Activated naive CD8-positive, alpha-beta T cell treated with anti-CD3 and anti-CD28 coated beads, Interleukin-2, amount 50 U/mL, for 24 hours (primary cell): ENCODE results near the gene SPRTN.

Source experiments
- ATAC-seq: fragments of 150-1000 bp; cut with Tn5 transposase; one replicate; pipeline ENCODE4 v1.10.0; 2021
- DNase-seq: peaks from one replicate; pipeline ENCODE4 v3.0.0; 2021
- H3K27ac Mint-ChIP-seq: one replicate; pipeline ENCODE4 v1.8.0; 2021; ENCODE audit warnings: mild to moderate bottlenecking, mixed read lengths
- H3K27me3 Mint-ChIP-seq: one replicate; pipeline ENCODE4 v1.8.0; 2021; ENCODE audit warnings: mixed read lengths
- H3K36me3 Mint-ChIP-seq: one replicate; pipeline ENCODE4 v1.8.0; 2021; ENCODE audit warnings: low read depth, mixed read lengths
- H3K4me1 Mint-ChIP-seq: one replicate; pipeline ENCODE4 v1.8.0; 2021; ENCODE audit warnings: mixed read lengths
- H3K4me3 Mint-ChIP-seq: one replicate; pipeline ENCODE4 v1.8.0; 2021; ENCODE audit warnings: mild to moderate bottlenecking, moderate library complexity, mixed read lengths
- H3K9me3 Mint-ChIP-seq: one replicate; pipeline ENCODE4 v1.8.0; 2021; ENCODE audit warnings: mixed read lengths

SPRTN gene

DNA sequence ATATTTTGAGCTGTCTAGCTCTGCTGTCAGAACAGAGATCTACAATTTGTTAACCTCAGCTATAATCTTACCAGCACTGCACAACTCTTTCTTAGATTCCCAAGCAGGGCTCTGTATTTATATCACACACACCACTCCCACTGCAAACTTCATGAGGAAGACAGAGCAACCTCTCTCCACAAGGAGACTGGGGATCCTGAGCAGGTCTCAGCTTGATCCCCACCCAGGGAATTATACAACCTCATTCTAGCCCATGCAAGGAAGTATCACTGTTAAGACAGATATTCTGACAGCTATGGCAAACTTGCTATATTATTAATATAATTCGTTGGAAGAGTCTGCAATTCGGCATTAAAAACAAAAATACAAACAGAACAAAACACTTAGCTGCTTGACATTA, 43.6 kb downstream of the SPRTN start:
- Mint-ChIP-seq H3K27ac (no peak overlapping the region), H3K9me3 (no peaks in the 10 kb centered on the region), H3K36me3 (no peaks in the 10 kb centered on the region), H3K4me3 (no peak overlapping the region), H3K4me1 (peaks cover 27% of the 10 kb centered on the region), H3K27me3 (no peaks in the 10 kb centered on the region)
- no peak for ATAC-seq
- DNase-seq: no peak

GRCh38 chr1:231382426-231382825, 44.3 kb downstream of the SPRTN start:
- ATAC-seq (no peak), DNase-seq (no peak)
- Mint-ChIP-seq H3K36me3 (no peaks in the 10 kb centered on the region), H3K4me3 (no peak overlapping the region), H3K27me3 (no peaks in the 10 kb centered on the region), H3K27ac (no peak overlapping the region), H3K4me1 (peaks cover 23% of the 10 kb centered on the region), H3K9me3 (no peaks in the 10 kb centered on the region)

DNA sequence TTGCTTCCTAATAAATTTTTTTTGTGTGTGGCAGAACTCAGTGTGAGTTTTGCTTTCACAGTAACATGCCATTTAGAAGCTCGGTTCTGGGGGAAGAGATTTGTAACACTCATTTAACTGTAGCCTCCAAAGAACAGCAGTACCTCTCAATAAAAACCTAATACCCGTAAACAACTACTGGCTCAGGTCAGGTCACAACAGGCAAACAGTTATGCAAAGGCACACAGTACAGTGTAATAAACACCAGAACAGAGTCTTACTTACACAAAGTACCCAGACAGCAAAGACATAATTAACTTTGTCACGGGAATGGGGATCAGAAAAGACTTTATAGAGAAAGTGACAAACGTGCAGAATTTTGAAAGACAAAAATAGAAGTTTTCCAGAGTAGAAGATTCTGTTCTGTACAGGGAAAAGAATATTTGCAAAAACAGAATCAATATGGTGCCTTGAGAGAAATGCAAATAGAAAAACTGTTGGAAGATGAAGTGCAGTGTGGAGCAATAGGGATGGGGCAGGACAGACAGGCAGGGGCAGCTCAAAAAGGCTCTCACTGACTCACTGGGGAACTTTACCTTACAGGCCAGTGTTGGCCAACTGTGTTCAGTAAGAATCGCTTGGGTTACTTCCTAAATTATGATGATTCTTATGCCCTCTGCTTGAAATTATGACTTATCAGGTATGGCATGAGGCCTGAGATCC, 45.2 kb downstream of the SPRTN start:
- H3K4me1 Mint-ChIP-seq: peaks cover 23% of the 10 kb centered on the region
- DNase-seq (no peak), ATAC-seq (no peak)
- H3K4me3 Mint-ChIP-seq: no peak overlapping the region
- H3K36me3 Mint-ChIP-seq: peaks cover 3% of the 10 kb centered on the region
- no peaks in the 10 kb centered on the region for H3K27me3 Mint-ChIP-seq
- H3K9me3 Mint-ChIP-seq: no peaks in the 10 kb centered on the region
- H3K27ac Mint-ChIP-seq: no peak overlapping the region

DNA sequence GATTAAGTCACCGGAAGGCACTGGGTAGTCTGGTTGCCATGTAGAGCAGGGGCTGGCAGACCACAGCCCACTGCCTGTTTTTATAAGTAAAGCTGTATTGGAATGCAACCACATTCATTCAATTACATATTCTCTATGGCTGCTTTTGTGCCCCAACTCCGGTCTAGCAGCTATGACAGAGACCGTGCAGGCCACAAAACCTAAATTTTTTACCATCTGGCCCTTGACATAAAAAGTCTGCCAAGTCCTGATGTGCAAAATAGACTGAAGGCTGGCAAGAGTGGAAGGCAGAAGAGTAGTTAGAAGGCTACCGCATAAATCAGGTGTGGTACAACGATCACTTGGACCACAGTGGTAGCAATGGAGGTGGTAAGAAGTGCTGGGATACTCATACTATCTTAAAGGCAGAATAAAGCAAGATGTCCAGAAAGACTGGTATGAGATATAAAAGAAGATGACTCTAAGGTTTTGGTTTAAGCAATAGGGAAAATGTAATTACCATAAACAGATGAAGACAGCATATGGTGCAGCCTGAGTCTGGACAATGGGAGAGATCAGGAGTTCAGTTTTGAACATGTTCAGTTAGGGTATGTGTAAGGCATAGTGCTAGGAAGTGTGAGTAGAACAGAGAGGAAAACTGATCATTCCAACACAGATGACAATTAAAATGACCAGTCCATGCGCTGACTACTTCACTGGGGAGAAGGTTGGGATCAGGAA, 46.8 kb downstream of the SPRTN start:
- DNase-seq: no peak
- Mint-ChIP-seq H3K4me1 (peaks cover 23% of the 10 kb centered on the region), H3K4me3 (no peak overlapping the region)

GRCh38 chr1:231385416-231385748, 47.3 kb downstream of the SPRTN start:
- Mint-ChIP-seq H3K27ac (no peak overlapping the region), H3K4me1 (peaks cover 27% of the 10 kb centered on the region), H3K27me3 (no peaks in the 10 kb centered on the region), H3K36me3 (peaks cover 5% of the 10 kb centered on the region), H3K4me3 (no peak overlapping the region), H3K9me3 (no peaks in the 10 kb centered on the region)
- no peak for ATAC-seq
- no peak for DNase-seq

More for the DNA sequence above, 46.8 kb downstream of the SPRTN start:
- no peak for ATAC-seq
- no peak overlapping the region for H3K27ac Mint-ChIP-seq
- H3K9me3 Mint-ChIP-seq: no peaks in the 10 kb centered on the region
- peaks cover 3% of the 10 kb centered on the region for H3K36me3 Mint-ChIP-seq
- H3K27me3 Mint-ChIP-seq: no peaks in the 10 kb centered on the region

- H3K27ac Mint-ChIP-seq: no peak overlapping the region
- ATAC-seq: no peak
- no peak overlapping the region for H3K4me3 Mint-ChIP-seq
- no peaks in the 10 kb centered on the region for H3K27me3 Mint-ChIP-seq
- peaks cover 5% of the 10 kb centered on the region for H3K36me3 Mint-ChIP-seq
- H3K9me3 Mint-ChIP-seq: no peaks in the 10 kb centered on the region
- no peak for DNase-seq
- H3K4me1 Mint-ChIP-seq: peaks cover 35% of the 10 kb centered on the region
Measured at GRCh38 chr1:231386466-231386865, 48.4 kb downstream of the SPRTN start.

GRCh38 chr1:231387770-231388669, 49.9 kb downstream of the SPRTN start:
- no peak for DNase-seq
- Mint-ChIP-seq H3K4me3 (no peak overlapping the region), H3K27me3 (no peaks in the 10 kb centered on the region), H3K36me3 (peaks cover 5% of the 10 kb centered on the region), H3K9me3 (no peaks in the 10 kb centered on the region), H3K4me1 (peaks cover 40% of the 10 kb centered on the region), H3K27ac (no peak overlapping the region)
- no peak for ATAC-seq

- Mint-ChIP-seq H3K4me1 (peaks cover 44% of the 10 kb centered on the region), H3K27me3 (no peaks in the 10 kb centered on the region), H3K4me3 (no peak overlapping the region), H3K9me3 (no peaks in the 10 kb centered on the region), H3K36me3 (peaks cover 5% of the 10 kb centered on the region), H3K27ac (no peak overlapping the region)
- ATAC-seq: peak; percentile 97
- no peak for DNase-seq
Measured at GRCh38 chr1:231390071-231390470, 52.0 kb downstream of the SPRTN start.

DNA sequence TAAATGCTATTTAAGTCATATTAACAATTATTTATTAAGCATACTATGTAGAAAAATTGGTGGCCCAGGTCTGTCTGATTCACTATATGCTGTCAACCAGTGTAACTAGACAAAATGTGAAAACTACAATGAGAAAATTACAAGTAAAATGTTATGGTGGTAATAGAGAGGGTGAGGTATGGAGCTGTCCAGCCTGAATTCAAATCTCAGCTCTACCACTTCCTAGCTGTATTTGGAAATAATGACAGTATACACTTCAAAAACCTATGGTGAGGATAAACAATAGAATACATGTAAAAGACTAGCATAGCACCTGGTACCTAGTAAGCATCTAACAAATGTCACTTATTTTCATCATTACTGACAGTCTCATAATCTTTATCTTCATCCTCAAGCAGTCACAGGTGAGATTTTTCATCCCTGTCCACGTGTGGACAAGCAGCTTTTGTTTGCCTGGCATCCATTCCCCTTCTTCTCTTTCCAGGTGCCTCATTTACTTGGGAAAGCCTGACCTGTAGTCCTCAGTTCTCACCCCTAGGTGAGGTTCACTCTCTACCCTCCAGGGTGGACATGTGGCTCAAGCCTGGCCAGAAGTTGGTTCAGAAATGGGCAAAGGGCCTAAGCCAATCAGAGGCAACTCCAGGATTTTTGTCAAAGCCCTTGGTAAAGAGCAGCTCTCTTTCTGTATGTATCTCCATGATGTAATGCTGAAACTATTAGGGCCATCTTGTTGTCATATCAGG, 54.5 kb downstream of the SPRTN start:
- H3K27me3 Mint-ChIP-seq: no peaks in the 10 kb centered on the region
- no peak overlapping the region for H3K4me3 Mint-ChIP-seq
- peaks cover 59% of the 10 kb centered on the region for H3K4me1 Mint-ChIP-seq
- H3K9me3 Mint-ChIP-seq: no peaks in the 10 kb centered on the region
- no peak for ATAC-seq
- no peak for DNase-seq
- H3K36me3 Mint-ChIP-seq: peaks cover 9% of the 10 kb centered on the region
- H3K27ac Mint-ChIP-seq: no peak overlapping the region

- Mint-ChIP-seq H3K4me3 (no peak overlapping the region), H3K9me3 (no peaks in the 10 kb centered on the region), H3K27ac (no peak overlapping the region), H3K4me1 (peaks cover 54% of the 10 kb centered on the region), H3K36me3 (peaks cover 6% of the 10 kb centered on the region), H3K27me3 (no peaks in the 10 kb centered on the region)
- ATAC-seq (no peak), DNase-seq (no peak)
Measured at GRCh38 chr1:231393668-231394067, 55.6 kb downstream of the SPRTN start.

DNA sequence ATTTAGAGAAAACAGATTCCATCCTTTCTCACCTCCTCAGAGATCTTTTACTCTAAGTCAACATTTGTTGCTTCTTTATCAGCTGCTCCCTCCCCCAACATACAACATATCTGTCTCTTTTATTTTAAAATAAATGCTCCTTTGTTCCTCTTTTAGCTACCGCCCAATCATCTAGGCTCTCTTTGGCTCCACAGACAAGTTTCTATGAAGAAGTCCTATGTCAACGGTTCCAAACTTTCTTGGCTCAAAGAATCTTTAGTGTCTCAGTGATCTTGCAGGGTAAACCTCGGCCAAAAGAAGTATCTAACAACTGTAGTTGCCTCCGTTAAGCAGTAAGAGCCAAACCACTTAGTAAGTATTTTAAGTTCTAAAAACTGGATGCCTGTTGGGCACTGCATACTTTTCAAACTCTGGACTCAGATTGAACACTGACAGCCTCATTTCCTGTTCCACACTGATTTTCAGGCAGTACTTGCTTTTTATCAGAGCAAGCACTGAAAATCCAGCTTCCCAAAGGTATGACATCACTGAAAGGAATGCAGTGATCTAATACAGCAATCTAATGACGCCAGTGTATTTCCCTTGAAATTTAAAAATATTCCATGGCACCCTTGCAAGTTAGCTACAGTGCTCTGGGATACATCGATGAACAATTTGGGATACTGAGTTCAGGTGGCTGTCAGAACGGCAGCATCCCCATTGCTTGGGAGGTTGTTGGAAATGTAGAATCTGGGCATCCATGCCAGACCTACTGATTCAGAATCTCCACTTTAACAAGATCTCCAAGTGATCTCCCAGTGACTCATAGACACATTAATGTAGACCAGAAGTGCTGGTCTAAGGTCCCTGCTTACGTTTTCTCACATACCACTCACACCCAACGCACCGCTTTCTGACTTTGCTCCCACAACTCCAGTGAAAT, 57.2 kb downstream of the SPRTN start:
- Mint-ChIP-seq H3K9me3 (no peaks in the 10 kb centered on the region), H3K27ac (no peak overlapping the region), H3K4me3 (no peak overlapping the region), H3K4me1 (peaks cover 47% of the 10 kb centered on the region), H3K27me3 (no peaks in the 10 kb centered on the region), H3K36me3 (peaks cover 4% of the 10 kb centered on the region)
- ATAC-seq: no peak
- no peak for DNase-seq

DNA sequence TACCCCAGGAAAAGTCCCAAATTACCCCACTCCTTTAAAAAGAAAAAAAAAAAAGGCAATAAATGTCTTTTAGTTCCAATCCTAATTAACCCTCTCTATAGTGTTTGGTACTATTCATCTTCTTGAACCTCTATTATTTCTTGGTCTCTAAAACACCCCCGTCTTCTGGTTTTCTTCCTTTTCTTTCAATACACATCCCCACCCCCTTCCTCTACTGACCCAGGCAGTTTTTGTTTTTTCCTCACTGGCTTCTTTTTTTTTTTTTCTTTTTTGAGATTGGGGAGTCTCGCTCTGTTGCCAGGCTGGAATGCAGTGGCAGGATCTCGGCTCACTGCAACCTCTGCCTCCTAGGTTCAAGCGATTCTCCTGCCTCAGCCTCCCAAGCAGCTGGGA, 57.9 kb downstream of the SPRTN start:
- H3K27ac Mint-ChIP-seq: no peak overlapping the region
- H3K4me3 Mint-ChIP-seq: no peak overlapping the region
- H3K9me3 Mint-ChIP-seq: no peaks in the 10 kb centered on the region
- no peak for DNase-seq
- no peaks in the 10 kb centered on the region for H3K27me3 Mint-ChIP-seq
- peaks cover 41% of the 10 kb centered on the region for H3K4me1 Mint-ChIP-seq
- H3K36me3 Mint-ChIP-seq: peaks cover 4% of the 10 kb centered on the region
- no peak for ATAC-seq

- H3K9me3 Mint-ChIP-seq: no peaks in the 10 kb centered on the region
- H3K27me3 Mint-ChIP-seq: no peaks in the 10 kb centered on the region
- H3K27ac Mint-ChIP-seq: no peak overlapping the region
- DNase-seq (no peak), ATAC-seq (no peak)
- H3K4me3 Mint-ChIP-seq: no peak overlapping the region
- peaks cover 38% of the 10 kb centered on the region for H3K4me1 Mint-ChIP-seq
- peaks cover 7% of the 10 kb centered on the region for H3K36me3 Mint-ChIP-seq
Measured at GRCh38 chr1:231396643-231397042, 58.5 kb downstream of the SPRTN start.
